H1 (cell line): ENCODE data around the gene LCN12. TPM values are rescaled to one million over a fixed set of nuclear protein-coding genes. Genes with fewer than 3 reads are reported as not detected.

Experiments used
- CTCF ChIA-PET: fragments of 300-600 bp; sonication (Branson Sonifier 250); formaldehyde crosslinking; loops from one replicate; lab custom pipeline; 2021; ENCODE audit not compliant: partially characterized antibody; lab: Charles Lee
- POLR2A ChIA-PET: fragments of 300-600 bp; sonication (Branson Sonifier 250); formaldehyde crosslinking; loops from one replicate; lab custom pipeline; 2021; ENCODE audit warnings: inconsistent platforms; ENCODE audit not compliant: partially characterized antibody; lab: Charles Lee
- DNase-seq, 2 experiments: peaks; one replicate each; pipeline versions ENCODE4 v3.0.0 to v3.0.0-alpha.2; 2010 to 2022; ENCODE audit warnings: low spot score in 2 of 2, low read depth in 1 of 2, mixed read lengths in 1 of 2
- FAIRE-seq: peaks from 2 replicates; lab custom pipeline; 2011; peaks lifted over from hg19 to GRCh38; lab: Jason Lieb, UNC
- H2AFZ ChIP-seq: 2 replicates; pipeline ENCODE4 v1.8.1; 2012; ENCODE audit warnings: low read length, inconsistent platforms
- H2AK5ac ChIP-seq: 2 replicates; pipeline ENCODE4 v1.6.1; 2013; ENCODE audit warnings: low read depth, low read length
- H2BK120ac ChIP-seq: replicated peaks from 2 replicates; pipeline ENCODE3; 2013; ENCODE audit warnings: low read depth, low read length, inconsistent platforms
- H2BK12ac ChIP-seq: 2 replicates; pipeline ENCODE4 v1.6.1; 2013; ENCODE audit warnings: low read depth, low read length
- H2BK15ac ChIP-seq: 2 replicates; pipeline ENCODE4 v1.6.1; 2013; ENCODE audit warnings: low read length
- H2BK20ac ChIP-seq: 2 replicates; pipeline ENCODE4 v1.6.1; 2013; ENCODE audit warnings: low read length
- H2BK5ac ChIP-seq: 2 replicates; pipeline ENCODE4 v1.6.1; 2013; ENCODE audit warnings: low read depth, low read length
- H3K14ac ChIP-seq: 2 replicates; pipeline ENCODE4 v1.6.1; 2013; ENCODE audit warnings: inconsistent platforms; ENCODE audit not compliant: insufficient read length
- H3K18ac ChIP-seq: 2 replicates; pipeline ENCODE4 v1.6.1; 2013; ENCODE audit warnings: low read length; ENCODE audit errors: extremely low read depth
- H3K23ac ChIP-seq: 2 replicates; pipeline ENCODE4 v1.6.1; 2013; ENCODE audit warnings: inconsistent platforms; ENCODE audit not compliant: insufficient read length
- H3K23me2 ChIP-seq: 2 replicates; pipeline ENCODE4 v1.6.1; 2013; ENCODE audit warnings: low read depth, low read length
- H3K27ac ChIP-seq: 2 replicates; pipeline ENCODE4 v1.6.1; 2011; ENCODE audit warnings: low read depth, low read length, inconsistent platforms
- H3K27me3 ChIP-seq, 4 experiments: replicated peaks in 1 of 4; 1 replicate in 1 of 4; 2 replicates in 3 of 4; pipeline versions ENCODE4 v1.6.1 to v1.8.1; 2011 to 2013; ENCODE audit warnings: low read length in 3 of 4, mild to moderate bottlenecking in 3 of 4, inconsistent platforms in 2 of 4, mixed read lengths in 2 of 4, moderate library complexity in 1 of 4; ENCODE audit not compliant: control insufficient read depth in 3 of 4, insufficient read depth in 3 of 4; ENCODE audit errors: extremely low read depth in 1 of 4
- H3K36me3 ChIP-seq, 4 experiments: 2 replicates each; pipeline versions ENCODE4 v1.6.1 to v1.8.1; 2011 to 2013; ENCODE audit warnings: mild to moderate bottlenecking in 4 of 4, low read length in 3 of 4, moderate library complexity in 2 of 4, control low read depth in 1 of 4, inconsistent platforms in 1 of 4; ENCODE audit not compliant: insufficient read depth in 4 of 4, control insufficient read depth in 2 of 4
- H3K4ac ChIP-seq: replicated peaks from 2 replicates; pipeline ENCODE3; 2013; ENCODE audit warnings: low read length, low read depth, mixed read lengths, inconsistent platforms; ENCODE audit not compliant: insufficient read length
- H3K4me1 ChIP-seq, 4 experiments: replicated peaks in 1 of 4; 1 replicate in 1 of 4; 2 replicates in 3 of 4; pipeline versions ENCODE4 v1.6.1 to v1.8.1; 2011 to 2013; ENCODE audit warnings: low read length in 3 of 4, inconsistent platforms in 2 of 4, mixed read lengths in 1 of 4; ENCODE audit not compliant: insufficient read depth in 4 of 4, control insufficient read depth in 3 of 4
- H3K4me2 ChIP-seq, 2 experiments: 2 replicates each; pipeline versions ENCODE4 v1.6.1 to v1.8.1; 2011 to 2013; ENCODE audit warnings: low read depth in 2 of 2, low read length in 2 of 2, control low read depth in 1 of 2, inconsistent platforms in 1 of 2, mild to moderate bottlenecking in 1 of 2; ENCODE audit not compliant: insufficient read depth in 1 of 2
- H3K4me3 ChIP-seq, 4 experiments: fragments of 200-600, 300-600 bp in 1 of 4; sonication (generic), shearing (Covaris generic), sonication (Bioruptor Twin) in 1 of 4; 2 replicates each; pipeline versions ENCODE4 v1.5.1 to v1.8.1; 2011 to 2016; ENCODE audit warnings: low read length in 4 of 4, low read depth in 3 of 4, control low read depth in 2 of 4, inconsistent platforms in 2 of 4, mild to moderate bottlenecking in 2 of 4, mixed read lengths in 1 of 4, moderate library complexity in 1 of 4; ENCODE audit not compliant: insufficient read depth in 2 of 4; ENCODE audit errors: extremely low read depth in 1 of 4
- H3K56ac ChIP-seq: replicated peaks from 2 replicates; pipeline ENCODE3; 2013; ENCODE audit warnings: low read depth, mild to moderate bottlenecking, mixed read lengths, low read length, inconsistent platforms; ENCODE audit not compliant: insufficient read length
- H3K79me1 ChIP-seq: 2 replicates; pipeline ENCODE4 v1.6.1; 2013; ENCODE audit warnings: low read depth, low read length, control low read depth
- H3K79me2 ChIP-seq, 2 experiments: 2 replicates each; pipeline versions ENCODE4 v1.6.1 to v1.8.1; 2012 to 2013; ENCODE audit warnings: low read length in 2 of 2, mild to moderate bottlenecking in 2 of 2, inconsistent platforms in 1 of 2; ENCODE audit not compliant: insufficient read depth in 2 of 2, control insufficient read depth in 1 of 2
- H3K9ac ChIP-seq, 4 experiments: replicated peaks in 1 of 4; 1 replicate in 1 of 4; 2 replicates in 3 of 4; pipeline versions ENCODE4 v1.6.1 to v1.8.1; 2011 to 2013; ENCODE audit warnings: low read depth in 3 of 4, low read length in 3 of 4, control low read depth in 2 of 4, mild to moderate bottlenecking in 2 of 4, moderate library complexity in 2 of 4, inconsistent platforms in 1 of 4; ENCODE audit errors: extremely low read depth in 1 of 4
- H3K9me3 ChIP-seq, 2 experiments: 2 replicates each; pipeline versions ENCODE4 v1.6.1 to v1.8.1; 2012 to 2013; ENCODE audit warnings: mild to moderate bottlenecking in 2 of 2, moderate library complexity in 2 of 2, control low read depth in 1 of 2, inconsistent platforms in 1 of 2, low read depth in 1 of 2, low read length in 1 of 2, mixed read lengths in 1 of 2; ENCODE audit not compliant: insufficient read depth in 2 of 2
- H4K20me1 ChIP-seq, 2 experiments: replicated peaks in 1 of 2; 2 replicates each; pipeline versions ENCODE3 to v1.8.1; 2011 to 2013; ENCODE audit warnings: inconsistent platforms in 2 of 2, low read length in 2 of 2, mild to moderate bottlenecking in 1 of 2; ENCODE audit not compliant: insufficient read depth in 2 of 2, control insufficient read depth in 1 of 2
- H4K5ac ChIP-seq: 2 replicates; pipeline ENCODE4 v1.6.1; 2013; ENCODE audit warnings: low read length, low read depth, mixed read lengths, inconsistent platforms; ENCODE audit not compliant: insufficient read length
- H4K8ac ChIP-seq: 2 replicates; pipeline ENCODE4 v1.8.0; 2013; ENCODE audit warnings: mild to moderate bottlenecking, moderate library complexity, low read length, inconsistent platforms; ENCODE audit not compliant: insufficient read depth; ENCODE audit errors: extremely low read depth
- H4K91ac ChIP-seq: replicated peaks from 2 replicates; pipeline ENCODE3; 2013; ENCODE audit warnings: low read length, mixed read lengths, inconsistent platforms; ENCODE audit not compliant: insufficient read length
- E2F6 ChIP-seq: IDR thresholded peaks from 2 replicates; pipeline ENCODE4 v1.6.1; 2012; ENCODE audit warnings: inconsistent platforms
- RBBP5 ChIP-seq: IDR thresholded peaks from 2 replicates; pipeline ENCODE4 v1.7.1; 2012; ENCODE audit warnings: low read depth, mild to moderate bottlenecking, inconsistent platforms, low read length, moderate library complexity, borderline replicate concordance
- WGBS, 2 experiments: shearing (Covaris generic) in 1 of 2; methylation state at CpG; one replicate each; pipeline versions ENCODE4 v1.1.6 to v1.1.7; 2013 to 2015; ENCODE audit warnings: low lambda C conversion rate in 2 of 2, mixed read lengths in 2 of 2, inconsistent platforms in 1 of 2, low coverage in 1 of 2, missing lambda C conversion rate in 1 of 2; ENCODE audit not compliant: insufficient replicate concordance in 2 of 2, insufficient coverage in 1 of 2, insufficient read length in 1 of 2; ENCODE audit errors: extremely low coverage in 1 of 2, missing lambda C conversion rate in 1 of 2; 5-methylcytosine and 5-hydroxymethylcytosine counted together
- polyA plus RNA-seq, 7 experiments: library from polyadenylated mRNA; depleted of rRNA in 3 of 7; stranded (reverse) in 5 of 7; unstranded in 2 of 7; fragments of >200 nt in 5 of 7; fragments of 200-250 nt in 2 of 7; gene quantifications; 1 replicate in 5 of 7; 2 replicates in 1 of 7; 4 replicates in 1 of 7; pipeline versions ENCODE4 v1.2.1 to v1.2.3, GENCODE V29; 2011 to 2013; ENCODE audit warnings: missing spikeins in 2 of 7, mixed read lengths in 2 of 7
- total RNA-seq: library from RNA; stranded (reverse); fragmentation: NEBNext Ultra II Directional; extraction: Animal tissue kit (Norgen Biotek cat#: 25700); gene quantifications from 2 replicates; pipeline ENCODE4 v1.2.1, GENCODE V29; 2021

The LCN12 gene
- total and polyA plus RNA-seq, 2 of the 8 experiments (the other 6 are each of a cell fraction or from before 2014, with no cell fraction given) = 1.1 to 1.7 TPM

GRCh38 chr9:136965771-136966484 lies 13.9 kb downstream of the LCN12 start:
- Histone ChIP-seq H3K79me2 (no peaks in the 10 kb centered on the region), H2BK12ac (peak overlapping the region; percentile 90; the same call in 1 of the 2 replicates), H3K23ac (no peak overlapping the region), H2BK20ac (peak overlapping the region; percentile 66; the same call in 1 of the 2 replicates), H4K20me1 (no peaks in the 10 kb centered on the region), H3K4me1 (peaks cover 0 to 7% (median 5%) of the 10 kb centered on the region in 4 experiments; a peak in 4 of 7 replicates), H3K14ac (no peak overlapping the region), H3K18ac (peak overlapping the region; percentile 78), H2AFZ (peak overlapping the region; percentile 90; the same call in 1 of the 2 replicates), H3K36me3 (no peaks in the 10 kb centered on the region), H2AK5ac (no peak overlapping the region), H3K23me2 (no peaks in the 10 kb centered on the region), H3K79me1 (no peaks in the 10 kb centered on the region; the same call in 1 of the 2 replicates), H2BK5ac (peak overlapping the region; percentile 63; the same call in 1 of the 2 replicates), H4K8ac (no peak overlapping the region), H3K27ac (no peak overlapping the region), H3K4me2 (peak overlapping the region; percentile 27 to 38; a peak in 1 of 4 replicates), H3K4me3 (no peak overlapping the region), H3K27me3 (no peaks in the 10 kb centered on the region), H4K5ac (peak overlapping the region; percentile 13), H2BK15ac (no peak overlapping the region; the same call in 1 of the 2 replicates), H3K9ac (0 out of 7 replicates have a peak overlapping the region, but pooled peaks of 1 of the 4 experiments have one; percentile 7), H3K9me3 (no peaks in the 10 kb centered on the region), H2BK120ac (no peak overlapping the region), H3K4ac (peak overlapping the region; percentile 65), H4K91ac (peak overlapping the region; percentile 80), H3K56ac (no peak overlapping the region)
- FAIRE-seq = no peak
- WGBS, 2 experiments = 63% methylated on average over 23 of the region's 23 CpGs; no CpG with 5 or more reads in 1 of the 2 experiments
- CTCF ChIA-PET = interaction anchor here (0.7 to 9.4 kb wide), 8 partner anchors 10 to 70 kb away, joined by 3 to 38 read pairs (median 4); partner anchors contain the start of genes FUT7 and LCN12
- DNase-seq = no peak
- POLR2A ChIA-PET = interaction anchor here (0.6 to 2.4 kb wide), 4 partner anchors 9 to 486 kb away, joined by 3 to 10 read pairs (median 4); no protein-coding TSS in a partner anchor
- TF ChIP-seq E2F6 (peak; percentile 12; the same call in 1 of the 2 replicates), RBBP5 (no peak)
